ELR (cell line): ENCODE results near the gene SELENON.

Experiments
- DNase-seq: peaks from one replicate; pipeline ENCODE4 v3.0.0-alpha.2; 2015; ENCODE audit warnings: low read depth

SELENON gene

GRCh38 chr1:25864434-25864833 lies 64.4 kb downstream of the SELENON start:
- no peak for DNase-seq

GRCh38 chr1:25866288-25866687 lies 66.3 kb downstream of the SELENON start:
- no peak for DNase-seq

GRCh38 chr1:25867210-25867991 lies 67.4 kb downstream of the SELENON start:
- no peak for DNase-seq
